HG03066 (cell line): ENCODE measurements around the gene PPP1R15A.
"Not testable (repeated sequence)": the region's sequence is repeated elsewhere in the genome, so short reads cannot be mapped to it uniquely, and the experiment has no call there.

Source experiments
- ATAC-seq: cut with Tn5 transposase; IDR thresholded peaks from one replicate; pipeline ENCODE4 v1.9.1; 2021; ENCODE audit warnings: low read depth; ENCODE audit not compliant: unreplicated experiment

Gene PPP1R15A

GRCh38 chr19:48872182-48872883 lies at the start of gene PPP1R15A:
Gene PPP1R15A, plus strand, starts transcription at chr19:48872421. Its CDS starts 813 bp downstream, at chr19:48873234.
- ATAC-seq, result peak; percentile 48

GRCh38 chr19:48822514-48822913 lies 49.7 kb upstream of the PPP1R15A start:
- ATAC-seq, result no peak

- no peak for ATAC-seq
Observed at GRCh38 chr19:48826606-48827020, 45.6 kb upstream of the PPP1R15A start.

- no peak for ATAC-seq
Observed at GRCh38 chr19:48830088-48830487, 42.1 kb upstream of the PPP1R15A start.

GRCh38 chr19:48830965-48831364 lies 41.3 kb upstream of the PPP1R15A start:
- no peak for ATAC-seq

- no peak for ATAC-seq
Observed at GRCh38 chr19:48833049-48833448, 39.2 kb upstream of the PPP1R15A start.

- no peak for ATAC-seq
Observed at GRCh38 chr19:48833977-48834376, 38.2 kb upstream of the PPP1R15A start.

- no peak for ATAC-seq
Observed at GRCh38 chr19:48835734-48836088, 36.5 kb upstream of the PPP1R15A start.

GRCh38 chr19:48836089-48837017 lies 35.9 kb upstream of the PPP1R15A start, which contains the start of gene HSD17B14:
Gene HSD17B14, minus strand, starts transcription at chr19:48836491. Its CDS starts 80 bp downstream, at chr19:48836411.
- ATAC-seq, result no peak

- no peak for ATAC-seq
Observed at GRCh38 chr19:48837051-48837524, 35.1 kb upstream of the PPP1R15A start.

- no peak for ATAC-seq
Observed at GRCh38 chr19:48837687-48838086, 34.5 kb upstream of the PPP1R15A start.

GRCh38 chr19:48841047-48841446 lies 31.2 kb upstream of the PPP1R15A start:
- ATAC-seq, result no peak

- no peak for ATAC-seq
Observed at GRCh38 chr19:48841571-48841970, 30.6 kb upstream of the PPP1R15A start.

GRCh38 chr19:48842789-48843162 lies 29.4 kb upstream of the PPP1R15A start:
- no peak for ATAC-seq

- no peak for ATAC-seq
Observed at GRCh38 chr19:48844472-48844871, 27.7 kb upstream of the PPP1R15A start.

GRCh38 chr19:48845384-48845783 lies 26.8 kb upstream of the PPP1R15A start:
- ATAC-seq, result no peak

- not testable (repeated sequence) for ATAC-seq
Observed at GRCh38 chr19:48846659-48847058, 25.6 kb upstream of the PPP1R15A start.

GRCh38 chr19:48852292-48852691 lies 19.9 kb upstream of the PPP1R15A start:
- ATAC-seq, result no peak

- ATAC-seq, result no peak
Observed at GRCh38 chr19:48853483-48853882, 18.7 kb upstream of the PPP1R15A start.

GRCh38 chr19:48854103-48854502 lies 18.1 kb upstream of the PPP1R15A start:
- ATAC-seq, result no peak

- no peak for ATAC-seq
Observed at GRCh38 chr19:48856921-48857320, 15.3 kb upstream of the PPP1R15A start.
